Testis (tissue), 2 donors: ENCODE data around the gene PTPRA.
"Not testable (repeated sequence)": the region's sequence is repeated elsewhere in the genome, so short reads cannot be mapped to it uniquely, and the experiment has no call there.

ENCODE experiments used
- CTCF ChIP-seq, 3 experiments: fragments of 450-650 bp in 2 of 3; fragments of 200-600 bp in 1 of 3; sonication (generic) in 1 of 3; IDR thresholded peaks; one replicate each; pipeline ENCODE4 v1.5.1; 2016 to 2019; ENCODE audit warnings: antibody characterized with exemption in 3 of 3, mild to moderate bottlenecking in 2 of 3, moderate library complexity in 1 of 3
- POLR2A ChIP-seq: fragments of 450-650 bp; IDR thresholded peaks from one replicate; pipeline ENCODE4 v1.6.1; 2017; ENCODE audit warnings: antibody characterized with exemption, mild to moderate bottlenecking, moderate library complexity

- TF ChIP-seq CTCF (IDR thresholded peaks at IDR 0.05); POLR2A: not testable (repeated sequence)
These were observed 190.8 kb downstream of the PTPRA start for GRCh38 chr20:3064119-3064518.
